GM12864 (cell line): ENCODE results near the gene TBXAS1.
"Not testable (repeated sequence)": the region's sequence is repeated elsewhere in the genome, so short reads cannot be mapped to it uniquely, and the experiment has no call there.

Experiments
- DNase-seq: peaks from one replicate; pipeline ENCODE4 v3.0.0-alpha.2; 2011; ENCODE audit warnings: low read depth
- H3K4me3 ChIP-seq: 2 replicates; pipeline ENCODE4 v1.5.1; 2011; ENCODE audit warnings: mild to moderate bottlenecking, low read depth, low read length, control low read depth
- CTCF ChIP-seq: IDR thresholded peaks from 2 replicates; pipeline ENCODE4 v1.5.1; 2011; ENCODE audit warnings: low read depth, mild to moderate bottlenecking, moderate library complexity, low read length, control low read depth, inconsistent platforms; ENCODE audit errors: missing control alignments

Gene TBXAS1

GRCh38 chr7:139902436-139903102 is 73.5 kb downstream of the TBXAS1 start:
- no peak for TF ChIP-seq CTCF
- no peak for DNase-seq
- H3K4me3 ChIP-seq: no peak overlapping the region

GRCh38 chr7:139903103-139903477 is 74.0 kb downstream of the TBXAS1 start:
- H3K4me3 ChIP-seq, DNase-seq: not testable (repeated sequence)

- no peak for DNase-seq
- TF ChIP-seq CTCF: no peak
- H3K4me3 ChIP-seq: no peak overlapping the region
Observed at GRCh38 chr7:139906879-139907278, 77.8 kb downstream of the TBXAS1 start.

- no peak for DNase-seq
- TF ChIP-seq CTCF: no peak
- no peak overlapping the region for H3K4me3 ChIP-seq
Observed at GRCh38 chr7:139908792-139909191, 79.7 kb downstream of the TBXAS1 start.

- no peak overlapping the region for H3K4me3 ChIP-seq
- DNase-seq: no peak
- TF ChIP-seq CTCF: no peak
Observed at GRCh38 chr7:139909379-139910050, 80.5 kb downstream of the TBXAS1 start.

- TF ChIP-seq CTCF: no peak
- DNase-seq: no peak
- no peak overlapping the region for H3K4me3 ChIP-seq
Observed at GRCh38 chr7:139913021-139913844, 84.2 kb downstream of the TBXAS1 start.

- DNase-seq: no peak
- H3K4me3 ChIP-seq: no peak overlapping the region
- no peak for TF ChIP-seq CTCF
Observed at GRCh38 chr7:139913845-139914135, 84.7 kb downstream of the TBXAS1 start.
